WTC11 (cell line): ENCODE results near the gene MRPS6. TPM values are rescaled to one million over a fixed set of nuclear protein-coding genes. Genes with fewer than 3 reads are reported as not detected.

Experiments used
- ATAC-seq: fragments of 200-7000 bp; cut with Tn5 transposase; 2 replicates; pipeline ENCODE4 v1.10.0; 2021; ENCODE audit warnings: mild to moderate bottlenecking, moderate library complexity
- CTCF ChIA-PET: fragments of 300-600 bp; sonication (Branson Sonifier 250); formaldehyde crosslinking; loops from one replicate; lab custom pipeline; 2021; ENCODE audit warnings: antibody characterized with exemption; lab: Charles Lee
- POLR2A ChIA-PET: fragments of 350-600 bp; sonication (Branson Sonifier 250); formaldehyde crosslinking; loops from one replicate; lab custom pipeline; 2021; ENCODE audit warnings: antibody characterized with exemption; lab: Charles Lee
- DNase-seq: peaks from one replicate; pipeline ENCODE4 v3.0.0; 2021; ENCODE audit warnings: low spot score
- H3K27ac Mint-ChIP-seq: 2 replicates; pipeline ENCODE4 v1.8.0; 2021; ENCODE audit warnings: mixed read lengths
- H3K27me3 Mint-ChIP-seq: 2 replicates; pipeline ENCODE4 v1.8.0; 2021; ENCODE audit warnings: low read depth, mild to moderate bottlenecking, moderate library complexity, mixed read lengths
- H3K36me3 Mint-ChIP-seq: 2 replicates; pipeline ENCODE4 v1.8.0; 2021; ENCODE audit warnings: mixed read lengths
- H3K4me1 Mint-ChIP-seq: 2 replicates; pipeline ENCODE4 v1.8.0; 2022; ENCODE audit warnings: mixed read lengths
- H3K4me3 Mint-ChIP-seq: 2 replicates; pipeline ENCODE4 v1.8.0; 2021; ENCODE audit warnings: mild to moderate bottlenecking, moderate library complexity, mixed read lengths
- H3K9me3 Mint-ChIP-seq: 2 replicates; pipeline ENCODE4 v1.8.0; 2021; ENCODE audit warnings: mixed read lengths
- AFF4 ChIP-seq: sonication (generic); formaldehyde crosslinking; IDR thresholded peaks from 2 replicates; pipeline ENCODE4 v1.8.1; 2023; ENCODE audit warnings: mild to moderate bottlenecking, missing genetic modification reagents, borderline replicate concordance
- ATF2 ChIP-seq: sonication (generic); formaldehyde crosslinking; IDR thresholded peaks from 2 replicates; pipeline ENCODE4 v1.8.1; 2022; ENCODE audit warnings: low read depth, missing genetic modification reagents, borderline replicate concordance
- JAZF1 ChIP-seq: fragments of 250-450 bp; sonication (Bioruptor Pico); IDR thresholded peaks from 2 replicates; pipeline ENCODE4 v1.9.0; 2021; ENCODE audit warnings: moderate library complexity, mild to moderate bottlenecking, inconsistent platforms
- KAT7 ChIP-seq: sonication (generic); formaldehyde crosslinking; IDR thresholded peaks from 2 replicates; pipeline ENCODE4 v1.8.1; 2023; ENCODE audit warnings: missing genetic modification reagents, mild to moderate bottlenecking, borderline replicate concordance
- MYBL2 ChIP-seq: sonication (generic); formaldehyde crosslinking; IDR thresholded peaks from 2 replicates; pipeline ENCODE4 v1.8.1; 2023; ENCODE audit warnings: mild to moderate bottlenecking, moderate library complexity, missing genetic modification reagents
- NR1H2 ChIP-seq: sonication (generic); formaldehyde crosslinking; IDR thresholded peaks from 2 replicates; pipeline ENCODE4 v1.9.0; 2021; ENCODE audit warnings: mild to moderate bottlenecking, moderate library complexity, missing genetic modification reagents
- OVOL2 ChIP-seq: fragments of 250-450 bp; sonication (Bioruptor Pico); IDR thresholded peaks from 2 replicates; pipeline ENCODE4 v1.9.0; 2021; ENCODE audit warnings: mild to moderate bottlenecking, borderline replicate concordance
- RORB ChIP-seq: fragments of 250-450 bp; sonication (Bioruptor Pico); IDR thresholded peaks from 2 replicates; pipeline ENCODE4 v1.9.0; 2021; ENCODE audit warnings: mild to moderate bottlenecking
- SOX15 ChIP-seq: fragments of 250-450 bp; sonication (Bioruptor Pico); IDR thresholded peaks from 2 replicates; pipeline ENCODE4 v1.9.0; 2021; ENCODE audit warnings: mild to moderate bottlenecking
- TEAD4 ChIP-seq: sonication (generic); formaldehyde crosslinking; IDR thresholded peaks from 2 replicates; pipeline ENCODE4 v1.8.0; 2022; ENCODE audit warnings: mild to moderate bottlenecking, missing genetic modification reagents
- TP53 ChIP-seq: sonication (generic); formaldehyde crosslinking; IDR thresholded peaks from 2 replicates; pipeline ENCODE4 v1.8.1; 2023; ENCODE audit warnings: mild to moderate bottlenecking, missing genetic modification reagents
- ZBTB21 ChIP-seq: sonication (generic); formaldehyde crosslinking; IDR thresholded peaks from 2 replicates; pipeline ENCODE4 v1.8.1; 2023; ENCODE audit warnings: mild to moderate bottlenecking, missing genetic modification reagents, borderline replicate concordance
- ZNF263 ChIP-seq: sonication (generic); formaldehyde crosslinking; IDR thresholded peaks from 2 replicates; pipeline ENCODE4 v1.8.1; 2022; ENCODE audit warnings: low read depth, mild to moderate bottlenecking, moderate library complexity, missing genetic modification reagents
- ZNF416 ChIP-seq: fragments of 250-450 bp; sonication (Bioruptor Pico); IDR thresholded peaks from 2 replicates; pipeline ENCODE4 v1.9.0; 2021; ENCODE audit warnings: mild to moderate bottlenecking, inconsistent platforms
- ZNF532 ChIP-seq: fragments of 250-450 bp; sonication (Bioruptor Pico); IDR thresholded peaks from 2 replicates; pipeline ENCODE4 v1.9.0; 2021; ENCODE audit warnings: mild to moderate bottlenecking, borderline replicate concordance
- ZNF671 ChIP-seq: fragments of 250-450 bp; sonication (Bioruptor Pico); IDR thresholded peaks from 2 replicates; pipeline ENCODE4 v1.8.0; 2021; ENCODE audit warnings: mild to moderate bottlenecking
- total RNA-seq: library from RNA; stranded (reverse); gene quantifications from 3 replicates; pipeline ENCODE4 v1.2.3, GENCODE V29; 2021
- TF ChIP-seq, protein P1 (sequence below): fragments of 200-600 bp; IDR thresholded peaks from 2 replicates; pipeline ENCODE4 v1.8.0; 2022; ENCODE audit warnings: antibody characterized with exemption
- TF ChIP-seq, protein P2 (sequence below): sonication (generic); formaldehyde crosslinking; IDR thresholded peaks from 2 replicates; pipeline ENCODE4 v1.8.0; 2022; ENCODE audit warnings: missing genetic modification reagents

Gene MRPS6
- total RNA-seq, 1 experiment from 2014 or later: 133 TPM

DNA sequence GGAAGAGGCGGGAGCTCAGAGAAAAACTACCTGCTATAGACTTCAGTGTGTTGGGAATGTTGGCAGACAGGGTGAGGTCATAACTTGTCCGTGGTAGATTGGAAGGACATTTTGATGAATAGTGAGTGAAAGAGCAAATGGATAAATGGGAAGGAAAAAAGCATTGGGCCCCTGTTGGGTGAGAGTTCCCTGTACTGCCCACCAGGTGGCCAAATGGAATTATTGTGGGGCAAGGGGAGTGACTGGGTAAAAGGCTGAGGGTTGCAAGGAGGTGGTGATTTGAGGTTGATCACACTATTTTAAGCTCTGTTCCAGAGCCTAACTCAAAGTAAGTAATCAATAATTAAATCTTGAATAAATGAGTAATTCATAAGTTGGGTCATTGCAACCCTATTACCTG is 60.4 kb downstream of the MRPS6 start:
- DNase-seq (no peak), ATAC-seq (0 out of 2 replicates have a peak, but pooled peaks have one; percentile 12)
- POLR2A ChIA-PET: no interaction called here
- no peak overlapping the region for H3K4me3 Mint-ChIP-seq
- H3K36me3 Mint-ChIP-seq: peaks cover 70% of the 10 kb centered on the region
- H3K27me3 Mint-ChIP-seq: no peaks in the 10 kb centered on the region
- H3K4me1 Mint-ChIP-seq: peaks cover 51% of the 10 kb centered on the region
- TF ChIP-seq, protein P1, sequence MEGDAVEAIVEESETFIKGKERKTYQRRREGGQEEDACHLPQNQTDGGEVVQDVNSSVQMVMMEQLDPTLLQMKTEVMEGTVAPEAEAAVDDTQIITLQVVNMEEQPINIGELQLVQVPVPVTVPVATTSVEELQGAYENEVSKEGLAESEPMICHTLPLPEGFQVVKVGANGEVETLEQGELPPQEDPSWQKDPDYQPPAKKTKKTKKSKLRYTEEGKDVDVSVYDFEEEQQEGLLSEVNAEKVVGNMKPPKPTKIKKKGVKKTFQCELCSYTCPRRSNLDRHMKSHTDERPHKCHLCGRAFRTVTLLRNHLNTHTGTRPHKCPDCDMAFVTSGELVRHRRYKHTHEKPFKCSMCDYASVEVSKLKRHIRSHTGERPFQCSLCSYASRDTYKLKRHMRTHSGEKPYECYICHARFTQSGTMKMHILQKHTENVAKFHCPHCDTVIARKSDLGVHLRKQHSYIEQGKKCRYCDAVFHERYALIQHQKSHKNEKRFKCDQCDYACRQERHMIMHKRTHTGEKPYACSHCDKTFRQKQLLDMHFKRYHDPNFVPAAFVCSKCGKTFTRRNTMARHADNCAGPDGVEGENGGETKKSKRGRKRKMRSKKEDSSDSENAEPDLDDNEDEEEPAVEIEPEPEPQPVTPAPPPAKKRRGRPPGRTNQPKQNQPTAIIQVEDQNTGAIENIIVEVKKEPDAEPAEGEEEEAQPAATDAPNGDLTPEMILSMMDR: peak; percentile 43; the same call in 1 of the 2 replicates
- no peak for TF ChIP-seq NR1H2 (CRISPR knock-in tag)
- H3K9me3 Mint-ChIP-seq: peaks cover 21% of the 10 kb centered on the region
- peak overlapping the region; percentile 18; the same call in 1 of the 2 replicates for H3K27ac Mint-ChIP-seq
- CTCF ChIA-PET: interaction anchor here (0.9 to 2.0 kb wide), 10 partner anchors 21 to 214 kb away, joined by 3 to 12 read pairs (median 4); partner anchors contain the start of genes MRPS6 and SLC5A3

- Mint-ChIP-seq H3K27ac (no peak overlapping the region), H3K27me3 (no peaks in the 10 kb centered on the region), H3K36me3 (peaks cover 72% of the 10 kb centered on the region), H3K9me3 (peaks cover 21% of the 10 kb centered on the region), H3K4me1 (peaks cover 36% of the 10 kb centered on the region), H3K4me3 (no peak overlapping the region)
- no peak for DNase-seq
- ATAC-seq: no peak
- ChIA-PET POLR2A (interaction anchor here (0.6 kb wide), 1 partner anchor 334 kb away, joined by 7 read pairs; no protein-coding TSS in a partner anchor), CTCF (interaction anchor here (0.7 to 0.9 kb wide), 3 partner anchors 24 to 341 kb away, joined by 3 to 5 read pairs (median 3); no protein-coding TSS in a partner anchor)
- TF ChIP-seq KAT7 (CRISPR knock-in tag): no peak
- TF ChIP-seq MYBL2: no peak
- no peak for TF ChIP-seq ZBTB21 (CRISPR knock-in tag)
- no peak for TF ChIP-seq TEAD4
- no peak for TF ChIP-seq ZNF671 (CRISPR knock-in tag)
- TF ChIP-seq OVOL2: no peak
- no peak for TF ChIP-seq TP53 (CRISPR knock-in tag)
- TF ChIP-seq RORB (CRISPR knock-in tag): no peak
- no peak for TF ChIP-seq ZNF263
- TF ChIP-seq ZNF532: no peak
- no peak for TF ChIP-seq ZNF416 (CRISPR knock-in tag)
- TF ChIP-seq SOX15 (CRISPR knock-in tag): no peak
- TF ChIP-seq ATF2 (CRISPR knock-in tag): no peak
- TF ChIP-seq JAZF1 (CRISPR knock-in tag): no peak
- no peak for TF ChIP-seq AFF4 (CRISPR knock-in tag)
- TF ChIP-seq, protein P2, sequence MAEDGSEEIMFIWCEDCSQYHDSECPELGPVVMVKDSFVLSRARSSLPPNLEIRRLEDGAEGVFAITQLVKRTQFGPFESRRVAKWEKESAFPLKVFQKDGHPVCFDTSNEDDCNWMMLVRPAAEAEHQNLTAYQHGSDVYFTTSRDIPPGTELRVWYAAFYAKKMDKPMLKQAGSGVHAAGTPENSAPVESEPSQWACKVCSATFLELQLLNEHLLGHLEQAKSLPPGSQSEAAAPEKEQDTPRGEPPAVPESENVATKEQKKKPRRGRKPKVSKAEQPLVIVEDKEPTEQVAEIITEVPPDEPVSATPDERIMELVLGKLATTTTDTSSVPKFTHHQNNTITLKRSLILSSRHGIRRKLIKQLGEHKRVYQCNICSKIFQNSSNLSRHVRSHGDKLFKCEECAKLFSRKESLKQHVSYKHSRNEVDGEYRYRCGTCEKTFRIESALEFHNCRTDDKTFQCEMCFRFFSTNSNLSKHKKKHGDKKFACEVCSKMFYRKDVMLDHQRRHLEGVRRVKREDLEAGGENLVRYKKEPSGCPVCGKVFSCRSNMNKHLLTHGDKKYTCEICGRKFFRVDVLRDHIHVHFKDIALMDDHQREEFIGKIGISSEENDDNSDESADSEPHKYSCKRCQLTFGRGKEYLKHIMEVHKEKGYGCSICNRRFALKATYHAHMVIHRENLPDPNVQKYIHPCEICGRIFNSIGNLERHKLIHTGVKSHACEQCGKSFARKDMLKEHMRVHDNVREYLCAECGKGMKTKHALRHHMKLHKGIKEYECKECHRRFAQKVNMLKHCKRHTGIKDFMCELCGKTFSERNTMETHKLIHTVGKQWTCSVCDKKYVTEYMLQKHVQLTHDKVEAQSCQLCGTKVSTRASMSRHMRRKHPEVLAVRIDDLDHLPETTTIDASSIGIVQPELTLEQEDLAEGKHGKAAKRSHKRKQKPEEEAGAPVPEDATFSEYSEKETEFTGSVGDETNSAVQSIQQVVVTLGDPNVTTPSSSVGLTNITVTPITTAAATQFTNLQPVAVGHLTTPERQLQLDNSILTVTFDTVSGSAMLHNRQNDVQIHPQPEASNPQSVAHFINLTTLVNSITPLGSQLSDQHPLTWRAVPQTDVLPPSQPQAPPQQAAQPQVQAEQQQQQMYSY (CRISPR knock-in tag): no peak
Observed at GRCh38 chr21:34135330-34135729, 62.0 kb downstream of the MRPS6 start.
